ENCODE results near the gene WFDC1. TPM values are rescaled to one million over a fixed set of nuclear protein-coding genes. Genes with fewer than 3 reads are reported as not detected.
A peak's percentile ranks its signal among the peaks of the same experiment; 100 is the strongest.
"Not testable (repeated sequence)": the region's sequence is repeated elsewhere in the genome, so short reads cannot be mapped to it uniquely, and the experiment has no call there.

The WFDC1 gene
- total RNA-seq, 2 donors from 2014 or later: 0.15 TPM; not detected in 1

GRCh38 chr16:84334482-84334881, 39.8 kb downstream of the WFDC1 start:
- H3K4me1 Mint-ChIP-seq: peaks cover 6% of the 10 kb centered on the region
- H3K27me3 ChIP-seq (ENCODE audit: control insufficient read depth, insufficient read depth, low read length, poor library complexity, severe bottlenecking): no peaks in the 10 kb centered on the region
- peaks cover 7% of the 10 kb centered on the region for H3K9me3 Mint-ChIP-seq
- no peak overlapping the region for H3K9ac ChIP-seq (ENCODE audit: extremely low read depth, low read length, poor library complexity, severe bottlenecking)
- no peak overlapping the region for H3K4me3 Mint-ChIP-seq
- no peaks in the 10 kb centered on the region for H3K36me3 ChIP-seq (ENCODE audit: control insufficient read depth, insufficient read depth, low read length)
- WGBS, 2 experiments (ENCODE audit: insufficient coverage in 1 of 2, insufficient read length in 1 of 2): 94 to 100% methylated on average over 1 of the region's 1 CpG
- peaks cover 10% of the 10 kb centered on the region for H3K9me3 ChIP-seq (ENCODE audit: control insufficient read depth, low read length)
- no peak for DNase-seq
- H3K27me3 Mint-ChIP-seq (ENCODE audit: insufficient read depth): peaks cover 3% of the 10 kb centered on the region
- no peak for TF ChIP-seq CTCF (conservative IDR thresholded peaks at IDR 0.05)
- no peaks in the 10 kb centered on the region for H3K36me3 Mint-ChIP-seq (ENCODE audit: low read depth)
- no peaks in the 10 kb centered on the region for H3K4me1 ChIP-seq (ENCODE audit: control insufficient read depth, insufficient read depth, low read length)
- no peak overlapping the region for H3K27ac Mint-ChIP-seq
- no peak overlapping the region for H3K4me3 ChIP-seq (ENCODE audit: low read length)
- no peak overlapping the region for H3K27ac ChIP-seq (ENCODE audit: low read depth, low read length)

- not testable (repeated sequence) for DNase-seq; H3K27me3 Mint-ChIP-seq (ENCODE audit: insufficient read depth); H3K27me3 ChIP-seq (ENCODE audit: control insufficient read depth, insufficient read depth, low read length, poor library complexity, severe bottlenecking); H3K4me1 ChIP-seq (ENCODE audit: control insufficient read depth, insufficient read depth, low read length); H3K36me3 ChIP-seq (ENCODE audit: control insufficient read depth, insufficient read depth, low read length); H3K4me3 Mint-ChIP-seq; H3K4me3 ChIP-seq (ENCODE audit: low read length); H3K27ac ChIP-seq (ENCODE audit: low read depth, low read length); H3K4me1 Mint-ChIP-seq; H3K27ac Mint-ChIP-seq; H3K9ac ChIP-seq (ENCODE audit: extremely low read depth, low read length, poor library complexity, severe bottlenecking); H3K9me3 Mint-ChIP-seq; H3K36me3 Mint-ChIP-seq (ENCODE audit: low read depth)
- H3K9me3 ChIP-seq (ENCODE audit: control insufficient read depth, low read length): peaks cover 10% of the 10 kb centered on the region
Measured at GRCh38 chr16:84337236-84337635, 42.6 kb downstream of the WFDC1 start.

GRCh38 chr16:84339311-84339710, 44.6 kb downstream of the WFDC1 start:
- TF ChIP-seq CTCF (conservative IDR thresholded peaks at IDR 0.05): no peak
- 89 to 90% methylated on average over 4 to 5 of the region's 5 CpGs for WGBS, 2 experiments (ENCODE audit: insufficient coverage in 1 of 2, insufficient read length in 1 of 2)
- Histone ChIP-seq H3K27me3 (ENCODE audit: control insufficient read depth, insufficient read depth, low read length, poor library complexity, severe bottlenecking) (no peaks in the 10 kb centered on the region), H3K4me1 (ENCODE audit: control insufficient read depth, insufficient read depth, low read length) (no peaks in the 10 kb centered on the region), H3K9me3 (ENCODE audit: control insufficient read depth, low read length) (peaks cover 10% of the 10 kb centered on the region), H3K9ac (ENCODE audit: extremely low read depth, low read length, poor library complexity, severe bottlenecking) (no peak overlapping the region), H3K36me3 (ENCODE audit: control insufficient read depth, insufficient read depth, low read length) (no peaks in the 10 kb centered on the region), H3K4me3 (ENCODE audit: low read length) (no peak overlapping the region), H3K27ac (ENCODE audit: low read depth, low read length) (no peak overlapping the region)
- H3K4me3 Mint-ChIP-seq: no peak overlapping the region
- H3K4me1 Mint-ChIP-seq: no peaks in the 10 kb centered on the region
- peaks cover 4% of the 10 kb centered on the region for H3K27me3 Mint-ChIP-seq (ENCODE audit: insufficient read depth)
- peaks cover 7% of the 10 kb centered on the region for H3K9me3 Mint-ChIP-seq
- H3K27ac Mint-ChIP-seq: peak overlapping the region; percentile 17
- no peak for DNase-seq
- no peaks in the 10 kb centered on the region for H3K36me3 Mint-ChIP-seq (ENCODE audit: low read depth)

- Mint-ChIP-seq H3K36me3 (ENCODE audit: low read depth) (no peaks in the 10 kb centered on the region), H3K9me3 (peaks cover 7% of the 10 kb centered on the region), H3K27me3 (ENCODE audit: insufficient read depth) (peaks cover 5% of the 10 kb centered on the region), H3K4me1 (no peaks in the 10 kb centered on the region), H3K27ac (peak overlapping the region; percentile 17), H3K4me3 (no peak overlapping the region)
- Histone ChIP-seq H3K27ac (ENCODE audit: low read depth, low read length) (no peak overlapping the region), H3K9ac (ENCODE audit: extremely low read depth, low read length, poor library complexity, severe bottlenecking) (no peak overlapping the region), H3K4me3 (ENCODE audit: low read length) (no peak overlapping the region), H3K9me3 (ENCODE audit: control insufficient read depth, low read length) (peaks cover 10% of the 10 kb centered on the region), H3K4me1 (ENCODE audit: control insufficient read depth, insufficient read depth, low read length) (no peaks in the 10 kb centered on the region), H3K27me3 (ENCODE audit: control insufficient read depth, insufficient read depth, low read length, poor library complexity, severe bottlenecking) (no peaks in the 10 kb centered on the region), H3K36me3 (ENCODE audit: control insufficient read depth, insufficient read depth, low read length) (no peaks in the 10 kb centered on the region)
- 86 to 90% methylated on average over 8 to 9 of the region's 9 CpGs for WGBS, 2 experiments (ENCODE audit: insufficient coverage in 1 of 2, insufficient read length in 1 of 2)
- no peak for DNase-seq
- no peak for TF ChIP-seq CTCF (conservative IDR thresholded peaks at IDR 0.05)
Measured at GRCh38 chr16:84339766-84340165, 45.1 kb downstream of the WFDC1 start.

Data from endodermal cell (in vitro differentiated cells).